HG03097 (cell line): Measurements from ENCODE around the gene AXIN1.
"Not testable (repeated sequence)": the region's sequence is repeated elsewhere in the genome, so short reads cannot be mapped to it uniquely, and the experiment has no call there.

Experiments
- ATAC-seq: cut with Tn5 transposase; IDR thresholded peaks from one replicate; pipeline ENCODE4 v1.9.1; 2021; ENCODE audit not compliant: unreplicated experiment, low FRiP score

AXIN1 gene

GRCh38 chr16:270381-271255, 81.9 kb downstream of the AXIN1 start:
- ATAC-seq: no peak

GRCh38 chr16:269061-269796, 83.3 kb downstream of the AXIN1 start:
- ATAC-seq: no peak

- no peak for ATAC-seq
These were observed 84.1 kb downstream of the AXIN1 start for GRCh38 chr16:268141-269053.

- ATAC-seq: not testable (repeated sequence)
These were observed 85.0 kb downstream of the AXIN1 start for GRCh38 chr16:267562-267961.

GRCh38 chr16:266258-267164, 86.0 kb downstream of the AXIN1 start:
- no peak for ATAC-seq

- ATAC-seq: no peak
These were observed 86.8 kb downstream of the AXIN1 start for GRCh38 chr16:265711-266110.

GRCh38 chr16:265002-265529, 87.5 kb downstream of the AXIN1 start:
- no peak for ATAC-seq

- ATAC-seq: no peak
These were observed 88.0 kb downstream of the AXIN1 start for GRCh38 chr16:264440-264951.

GRCh38 chr16:263944-264343, 88.6 kb downstream of the AXIN1 start:
- ATAC-seq: no peak

- no peak for ATAC-seq
These were observed 89.2 kb downstream of the AXIN1 start for GRCh38 chr16:263182-263774.

GRCh38 chr16:262121-262745, 90.3 kb downstream of the AXIN1 start:
- ATAC-seq: no peak

- no peak for ATAC-seq
These were observed 91.4 kb downstream of the AXIN1 start for GRCh38 chr16:261031-261691.

GRCh38 chr16:260326-260725, 92.2 kb downstream of the AXIN1 start:
- ATAC-seq: no peak

- ATAC-seq: no peak
These were observed 92.7 kb downstream of the AXIN1 start for GRCh38 chr16:259814-260253.

GRCh38 chr16:259226-259625, 93.3 kb downstream of the AXIN1 start:
- ATAC-seq: no peak

- ATAC-seq: not testable (repeated sequence)
These were observed 94.4 kb downstream of the AXIN1 start for GRCh38 chr16:258091-258490.

- ATAC-seq: no peak
These were observed 97.3 kb downstream of the AXIN1 start for GRCh38 chr16:255183-255582.

GRCh38 chr16:254461-254860, 98.1 kb downstream of the AXIN1 start:
- ATAC-seq: no peak
